Ammon's horn (tissue), 1 donor: ENCODE measurements around the gene TP53RK.

ENCODE experiments used
- DNase-seq: peaks from one replicate; pipeline ENCODE4 v3.0.0-alpha.2; 2016; ENCODE audit warnings: low spot score

The TP53RK gene

DNA sequence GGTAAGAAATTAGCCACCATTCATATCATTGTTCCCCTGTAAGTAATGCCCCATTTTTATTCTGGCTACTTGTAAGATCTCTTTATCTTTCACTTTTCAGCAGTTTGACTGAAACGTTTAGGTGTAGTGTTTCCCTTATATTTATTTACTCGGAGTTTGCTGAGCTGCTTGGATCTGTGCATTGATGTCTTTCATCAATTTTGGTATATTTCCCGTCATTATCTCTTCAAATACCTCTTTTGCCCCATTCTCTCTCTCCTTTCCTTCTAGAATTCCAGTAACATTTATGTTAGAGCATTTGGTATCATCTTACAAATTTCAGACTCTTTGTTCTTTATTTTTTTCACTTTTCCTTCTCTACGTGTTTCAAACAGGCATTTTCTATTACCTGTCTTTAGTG lies 28.8 kb downstream of the TP53RK start:
- DNase-seq = no peak

DNA sequence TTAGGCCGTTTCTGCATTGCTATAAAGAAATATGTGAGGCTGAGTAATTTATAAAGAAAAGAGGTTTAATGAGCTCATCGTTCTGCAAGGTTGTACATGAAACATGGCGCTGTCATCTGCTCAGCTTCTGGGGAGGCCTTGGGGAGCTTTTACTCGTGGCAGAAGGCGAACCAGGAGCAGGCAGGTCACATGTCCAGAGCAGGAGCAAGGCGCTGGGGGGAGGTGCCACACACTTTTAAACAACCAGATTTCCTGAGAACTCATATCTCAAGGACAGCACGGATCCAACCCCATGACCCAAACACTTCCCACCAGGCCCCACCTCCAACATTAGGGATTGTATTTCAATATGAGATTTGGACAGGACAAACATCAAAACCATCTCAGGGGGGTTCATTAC lies 31.6 kb downstream of the TP53RK start:
- no peak for DNase-seq

GRCh38 chr20:46657137-46657536 lies 32.1 kb downstream of the TP53RK start:
- DNase-seq = no peak

- DNase-seq = no peak
Measured at GRCh38 chr20:46652699-46653098, 36.5 kb downstream of the TP53RK start.

DNA sequence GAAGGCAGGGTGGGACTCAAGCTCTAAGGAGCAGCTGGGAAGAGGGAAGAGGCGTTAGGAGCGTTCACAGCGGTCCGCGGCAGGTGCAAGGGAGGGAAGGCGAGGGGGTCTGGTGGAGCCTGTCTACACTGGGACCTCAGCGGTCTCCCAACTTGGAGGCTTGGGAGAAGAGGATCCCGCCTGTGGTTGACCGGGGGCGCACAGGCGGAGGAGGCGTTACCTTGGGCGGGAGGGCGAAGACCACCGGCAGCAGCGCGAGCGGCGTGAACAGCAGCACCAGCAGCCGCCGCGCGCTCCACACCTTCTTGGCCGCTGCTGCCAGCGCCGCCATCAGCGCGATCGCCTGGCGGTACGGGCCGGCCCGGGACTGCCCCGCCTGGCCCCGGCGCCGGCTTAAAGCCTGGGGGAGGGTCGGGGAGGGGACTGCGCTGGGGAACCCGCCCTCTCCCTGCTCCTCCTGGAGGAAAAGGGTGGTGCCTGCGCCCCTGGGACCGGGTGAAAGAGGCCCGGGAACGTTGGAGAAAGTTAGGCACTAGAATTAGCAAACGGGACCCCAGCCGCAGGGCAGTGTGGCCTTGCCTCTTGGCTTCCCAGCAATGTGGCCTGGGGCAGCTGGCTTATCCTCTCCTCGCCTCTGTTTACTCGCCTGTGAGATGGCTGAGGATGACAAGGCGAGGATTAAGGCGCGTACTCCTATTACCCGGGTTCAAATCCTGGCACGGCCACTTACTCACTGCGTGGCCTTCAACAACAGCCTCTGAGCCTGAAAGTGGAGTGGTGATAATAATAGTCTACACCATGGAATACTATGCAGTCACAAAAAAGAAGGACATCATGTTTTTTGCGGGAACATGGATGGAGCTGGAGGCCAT lies 37.9 kb downstream of the TP53RK start, which contains the start of gene SLC13A3:
Gene SLC13A3, minus strand, starts transcription at position 369 of the 872 bp plus-strand sequence. Its CDS starts 38 bp downstream, at position 331.
- DNase-seq = peak; percentile 55

DNA sequence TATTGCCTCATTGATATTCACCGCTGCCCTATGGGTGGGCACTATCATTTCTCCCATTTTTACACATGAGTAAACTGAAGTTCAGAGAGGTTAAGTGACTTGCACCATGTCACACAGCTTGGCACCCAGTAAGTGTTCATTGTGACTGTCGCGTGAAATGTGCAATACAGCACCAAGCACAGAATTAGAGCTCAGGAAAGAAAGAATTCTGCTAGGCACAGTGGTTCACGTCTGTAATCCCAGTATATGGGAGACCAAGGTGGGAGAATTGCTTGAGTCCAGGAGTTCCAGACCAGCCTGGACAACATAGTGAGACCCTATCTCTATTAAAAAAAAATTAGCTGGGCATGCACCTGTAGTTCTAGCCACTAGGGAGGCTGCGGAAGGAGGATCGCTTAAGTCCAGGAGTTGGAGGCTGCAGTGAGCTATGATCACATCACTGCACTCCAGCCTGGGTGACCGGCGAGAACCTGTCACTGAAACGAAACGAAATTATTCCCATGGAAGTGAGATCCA lies 38.6 kb downstream of the TP53RK start:
- DNase-seq = no peak

- no peak for DNase-seq
Measured at GRCh38 chr20:46649965-46650542, 39.2 kb downstream of the TP53RK start.

DNA sequence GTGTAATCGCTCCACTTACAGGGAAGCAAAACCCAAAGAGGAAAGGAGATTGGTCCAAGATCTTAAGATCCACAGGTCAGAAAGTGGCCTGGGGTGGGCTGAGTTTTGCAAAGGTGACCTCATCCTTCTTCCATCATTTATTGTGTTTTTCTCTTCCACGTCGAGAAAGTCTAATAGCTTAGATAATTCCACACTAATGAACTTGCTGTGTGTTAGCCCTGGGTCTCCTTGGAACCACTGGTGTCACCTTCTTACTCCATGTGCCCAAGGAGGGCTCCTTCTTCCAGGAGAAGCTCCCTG lies 39.6 kb downstream of the TP53RK start:
- DNase-seq = no peak

DNA sequence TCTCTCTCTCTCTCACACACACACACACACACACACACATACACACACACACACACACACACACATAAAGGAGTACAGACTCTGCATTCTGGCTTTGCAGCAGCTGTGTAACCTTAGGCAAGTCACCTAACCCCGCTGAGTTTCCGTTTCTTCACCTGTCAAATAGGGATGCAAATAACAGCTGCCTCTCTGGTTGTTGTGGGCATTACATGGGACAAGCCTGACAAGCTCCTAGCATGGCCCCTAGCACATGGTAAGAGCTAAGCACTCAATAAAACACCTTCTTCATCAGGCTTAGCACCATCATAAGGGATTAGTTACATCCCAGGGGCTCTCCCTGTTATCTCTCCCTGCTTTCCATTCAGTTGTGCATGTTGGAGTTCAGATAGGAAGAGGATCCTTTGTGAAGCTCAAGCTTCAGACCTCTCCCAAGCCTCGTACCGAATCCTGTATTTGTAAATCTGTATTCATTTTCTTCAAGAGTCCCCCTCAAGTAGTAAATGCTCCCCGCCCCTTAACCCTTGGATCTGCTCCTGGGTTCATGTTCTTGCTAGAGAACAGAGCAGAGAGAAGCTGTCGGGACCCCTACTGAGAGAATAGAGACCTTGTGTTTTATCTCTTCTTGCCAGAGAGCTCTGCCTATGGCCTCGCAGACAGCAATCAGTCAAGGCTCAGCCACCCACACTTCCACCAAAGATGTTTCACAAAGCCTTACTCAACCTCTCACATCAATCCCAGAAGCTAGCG lies 40.2 kb downstream of the TP53RK start:
- DNase-seq = no peak

GRCh38 chr20:46647469-46647868 lies 41.8 kb downstream of the TP53RK start:
- peak; percentile 68 for DNase-seq

GRCh38 chr20:46646659-46647380 lies 42.4 kb downstream of the TP53RK start:
- no peak for DNase-seq

DNA sequence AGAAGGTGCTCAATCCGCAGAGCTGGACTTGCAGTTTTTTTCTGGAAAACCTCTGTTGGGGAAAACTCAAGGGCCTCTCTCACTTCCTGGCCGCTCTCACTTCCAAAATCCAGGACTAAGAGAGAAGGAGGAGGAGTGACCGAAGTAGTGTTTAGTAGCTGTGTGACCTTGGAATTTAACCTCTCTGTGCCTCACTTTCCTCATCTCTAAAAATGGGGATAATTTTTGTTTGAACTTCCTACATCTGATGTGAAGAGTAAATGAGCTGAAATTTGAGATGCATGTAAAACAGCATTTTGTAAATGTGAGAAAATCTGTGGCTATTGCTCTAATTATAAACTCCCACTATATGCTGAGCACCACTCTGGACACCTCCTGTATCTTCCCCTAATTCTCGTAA lies 43.1 kb downstream of the TP53RK start:
- DNase-seq = no peak

DNA sequence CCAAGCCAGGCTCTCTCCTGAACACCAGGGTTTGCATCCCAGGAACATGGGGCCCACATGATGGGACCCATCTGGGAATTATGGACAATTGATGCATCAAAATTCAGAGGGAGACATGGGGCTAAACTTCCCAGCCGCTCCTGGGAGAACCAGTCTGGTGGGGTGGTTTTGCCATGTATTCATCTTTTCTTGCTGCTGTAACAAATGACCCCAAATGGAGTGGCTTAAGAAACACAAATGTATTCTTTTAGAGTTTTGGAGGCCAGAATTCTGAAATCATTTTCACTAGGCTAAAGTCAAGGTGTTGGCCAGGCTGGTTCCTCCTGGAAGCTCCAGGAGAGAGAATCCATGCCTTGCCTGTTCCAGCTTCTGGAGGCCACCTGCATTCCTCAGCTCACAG lies 44.5 kb downstream of the TP53RK start:
- no peak for DNase-seq

GRCh38 chr20:46644160-46644559 lies 45.1 kb downstream of the TP53RK start:
- no peak for DNase-seq

DNA sequence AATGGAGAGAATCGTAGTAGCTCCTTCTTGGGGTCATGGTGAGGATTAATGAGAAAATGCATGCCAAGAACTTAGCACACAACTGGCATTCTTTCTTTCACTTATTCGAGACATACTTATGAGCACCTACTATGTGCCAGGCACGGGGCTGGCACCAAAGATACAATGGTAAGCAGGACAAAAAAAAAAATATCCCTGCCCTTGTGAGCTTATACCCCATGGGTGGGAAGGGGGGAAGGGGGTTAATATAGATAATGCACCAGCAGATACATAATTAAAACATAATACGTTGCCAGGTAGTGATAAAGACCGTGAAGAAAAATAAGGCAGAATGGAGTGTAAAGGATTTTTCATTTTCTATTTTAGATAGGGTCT lies 46.3 kb downstream of the TP53RK start:
- no peak for DNase-seq

- no peak for DNase-seq
Measured at GRCh38 chr20:46642265-46642968, 46.8 kb downstream of the TP53RK start.

- no peak for DNase-seq
Measured at GRCh38 chr20:46641424-46641823, 47.8 kb downstream of the TP53RK start.

- no peak for DNase-seq
Measured at GRCh38 chr20:46640536-46641311, 48.5 kb downstream of the TP53RK start.

DNA sequence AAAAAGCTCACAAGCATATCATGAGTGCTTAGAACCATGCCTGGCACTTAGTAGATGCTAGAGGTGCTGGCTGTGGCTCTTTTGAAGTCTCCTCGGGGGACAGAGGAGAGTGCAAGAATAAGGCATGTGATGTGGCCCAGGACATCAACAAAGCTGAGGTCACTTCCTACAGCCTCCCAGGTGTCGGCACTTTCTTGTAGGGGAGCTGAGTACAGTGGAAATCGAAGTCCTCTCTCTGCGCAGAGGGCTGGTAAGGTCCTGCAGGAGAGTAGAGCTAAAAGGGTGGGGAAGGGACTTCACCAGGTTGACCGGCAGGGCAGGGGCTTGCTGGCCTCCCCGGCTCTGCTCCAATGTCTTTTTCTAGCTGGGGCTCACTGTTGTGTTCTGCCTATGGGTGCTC lies 49.2 kb downstream of the TP53RK start:
- DNase-seq = no peak

GRCh38 chr20:46639587-46639986 lies 49.7 kb downstream of the TP53RK start:
- DNase-seq = no peak

DNA sequence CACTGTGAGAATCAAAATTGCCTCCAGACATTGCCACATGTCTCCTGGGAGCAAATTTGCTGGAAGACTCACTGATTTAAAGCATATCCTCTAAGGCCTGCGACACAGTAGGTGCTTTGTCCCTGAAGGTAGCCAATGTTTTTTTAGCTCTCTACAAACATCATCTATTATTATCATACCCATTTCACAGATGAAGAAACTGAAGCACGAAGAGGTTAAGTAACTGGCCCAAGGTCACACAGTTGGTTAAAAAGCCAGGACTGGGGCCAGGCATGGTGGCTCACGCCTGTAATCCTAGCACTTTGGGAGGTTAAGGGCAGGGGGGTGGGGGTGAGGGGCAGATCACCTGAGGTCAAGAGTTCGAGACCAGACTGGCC lies 50.4 kb downstream of the TP53RK start:
- no peak for DNase-seq
